Measurements from ENCODE around the gene PTPRD. TPM values are rescaled to one million over a fixed set of nuclear protein-coding genes. Genes with fewer than 3 reads are reported as not detected.

The PTPRD gene
- total RNA-seq, 1 experiment from 2014 or later, result not detected

DNA sequence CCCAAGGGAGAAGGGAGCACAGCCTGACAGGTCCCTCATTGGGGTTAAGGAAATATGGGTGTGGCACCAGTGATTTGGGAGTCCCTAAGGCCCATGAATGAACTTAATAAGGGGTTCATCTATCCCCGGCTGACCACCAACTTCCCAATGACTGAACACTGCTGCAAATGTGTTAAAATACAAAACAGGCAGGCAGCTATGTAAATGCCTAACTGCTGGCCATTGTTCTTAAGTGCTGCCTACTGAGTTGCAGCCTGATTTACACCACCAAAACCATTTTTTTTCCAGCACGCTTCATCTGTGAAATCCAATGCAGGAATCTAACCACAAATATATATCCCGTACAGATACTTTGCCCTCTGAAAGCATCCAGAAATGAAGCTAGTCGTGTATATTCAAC lies 478.5 kb downstream of the PTPRD start:
- H3K27me3 ChIP-seq (ENCODE audit: control insufficient read depth, insufficient read depth, low read length), result no peaks in the 10 kb centered on the region
- POLR2A ChIA-PET, result no interaction called here
- in situ Hi-C loops (cut with HindIII; ENCODE audit: low pct_unique_long_range_greater_than_20kb, low sequenced_read_pairs) (no loop called here), intact Hi-C loops (cut with micrococcal nuclease; ENCODE audit: unreplicated experiment) (no loop called here)
- no peak overlapping the region for H3K4me3 ChIP-seq (ENCODE audit: low read depth in 2 of 2, low read length in 2 of 2)
- no peak overlapping the region for H3K27ac ChIP-seq (ENCODE audit: low read length)
- CTCF ChIA-PET, result no interaction called here
- DNase-seq (ENCODE audit: low read depth, low spot score), result no peak
- BruUV-seq (replicated peaks), result no TSS peak
- no peak for ATAC-seq
- no peaks in the 10 kb centered on the region for H3K36me3 ChIP-seq (ENCODE audit: control insufficient read depth, insufficient read depth, low read length)
- no peaks in the 10 kb centered on the region for H3K4me1 ChIP-seq (ENCODE audit: control insufficient read depth, insufficient read depth, low read length)
- H3K9me3 ChIP-seq (ENCODE audit: control insufficient read depth, insufficient read depth, low read depth, low read length), result no peaks in the 10 kb centered on the region
- TF ChIP-seq, protein P1, sequence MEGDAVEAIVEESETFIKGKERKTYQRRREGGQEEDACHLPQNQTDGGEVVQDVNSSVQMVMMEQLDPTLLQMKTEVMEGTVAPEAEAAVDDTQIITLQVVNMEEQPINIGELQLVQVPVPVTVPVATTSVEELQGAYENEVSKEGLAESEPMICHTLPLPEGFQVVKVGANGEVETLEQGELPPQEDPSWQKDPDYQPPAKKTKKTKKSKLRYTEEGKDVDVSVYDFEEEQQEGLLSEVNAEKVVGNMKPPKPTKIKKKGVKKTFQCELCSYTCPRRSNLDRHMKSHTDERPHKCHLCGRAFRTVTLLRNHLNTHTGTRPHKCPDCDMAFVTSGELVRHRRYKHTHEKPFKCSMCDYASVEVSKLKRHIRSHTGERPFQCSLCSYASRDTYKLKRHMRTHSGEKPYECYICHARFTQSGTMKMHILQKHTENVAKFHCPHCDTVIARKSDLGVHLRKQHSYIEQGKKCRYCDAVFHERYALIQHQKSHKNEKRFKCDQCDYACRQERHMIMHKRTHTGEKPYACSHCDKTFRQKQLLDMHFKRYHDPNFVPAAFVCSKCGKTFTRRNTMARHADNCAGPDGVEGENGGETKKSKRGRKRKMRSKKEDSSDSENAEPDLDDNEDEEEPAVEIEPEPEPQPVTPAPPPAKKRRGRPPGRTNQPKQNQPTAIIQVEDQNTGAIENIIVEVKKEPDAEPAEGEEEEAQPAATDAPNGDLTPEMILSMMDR (IDR thresholded peaks at IDR 0.05), result no peak
- TF ChIP-seq, protein P2, sequence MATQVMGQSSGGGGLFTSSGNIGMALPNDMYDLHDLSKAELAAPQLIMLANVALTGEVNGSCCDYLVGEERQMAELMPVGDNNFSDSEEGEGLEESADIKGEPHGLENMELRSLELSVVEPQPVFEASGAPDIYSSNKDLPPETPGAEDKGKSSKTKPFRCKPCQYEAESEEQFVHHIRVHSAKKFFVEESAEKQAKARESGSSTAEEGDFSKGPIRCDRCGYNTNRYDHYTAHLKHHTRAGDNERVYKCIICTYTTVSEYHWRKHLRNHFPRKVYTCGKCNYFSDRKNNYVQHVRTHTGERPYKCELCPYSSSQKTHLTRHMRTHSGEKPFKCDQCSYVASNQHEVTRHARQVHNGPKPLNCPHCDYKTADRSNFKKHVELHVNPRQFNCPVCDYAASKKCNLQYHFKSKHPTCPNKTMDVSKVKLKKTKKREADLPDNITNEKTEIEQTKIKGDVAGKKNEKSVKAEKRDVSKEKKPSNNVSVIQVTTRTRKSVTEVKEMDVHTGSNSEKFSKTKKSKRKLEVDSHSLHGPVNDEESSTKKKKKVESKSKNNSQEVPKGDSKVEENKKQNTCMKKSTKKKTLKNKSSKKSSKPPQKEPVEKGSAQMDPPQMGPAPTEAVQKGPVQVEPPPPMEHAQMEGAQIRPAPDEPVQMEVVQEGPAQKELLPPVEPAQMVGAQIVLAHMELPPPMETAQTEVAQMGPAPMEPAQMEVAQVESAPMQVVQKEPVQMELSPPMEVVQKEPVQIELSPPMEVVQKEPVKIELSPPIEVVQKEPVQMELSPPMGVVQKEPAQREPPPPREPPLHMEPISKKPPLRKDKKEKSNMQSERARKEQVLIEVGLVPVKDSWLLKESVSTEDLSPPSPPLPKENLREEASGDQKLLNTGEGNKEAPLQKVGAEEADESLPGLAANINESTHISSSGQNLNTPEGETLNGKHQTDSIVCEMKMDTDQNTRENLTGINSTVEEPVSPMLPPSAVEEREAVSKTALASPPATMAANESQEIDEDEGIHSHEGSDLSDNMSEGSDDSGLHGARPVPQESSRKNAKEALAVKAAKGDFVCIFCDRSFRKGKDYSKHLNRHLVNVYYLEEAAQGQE (IDR thresholded peaks at IDR 0.05; ENCODE audit: insufficient read depth in 1 of 2, low read depth in 2 of 2, low read length in 1 of 2), result no peak
- TF ChIP-seq TCF7L2 (IDR thresholded peaks at IDR 0.05; ENCODE audit: low read depth, low read length) (no peak), POLR2AphosphoS5 (IDR thresholded peaks at IDR 0.05; ENCODE audit: low read depth, low read length) (no peak), SIN3A (IDR thresholded peaks at IDR 0.05; ENCODE audit: borderline replicate concordance, insufficient read depth, low read depth, low read length) (no peak)

DNA sequence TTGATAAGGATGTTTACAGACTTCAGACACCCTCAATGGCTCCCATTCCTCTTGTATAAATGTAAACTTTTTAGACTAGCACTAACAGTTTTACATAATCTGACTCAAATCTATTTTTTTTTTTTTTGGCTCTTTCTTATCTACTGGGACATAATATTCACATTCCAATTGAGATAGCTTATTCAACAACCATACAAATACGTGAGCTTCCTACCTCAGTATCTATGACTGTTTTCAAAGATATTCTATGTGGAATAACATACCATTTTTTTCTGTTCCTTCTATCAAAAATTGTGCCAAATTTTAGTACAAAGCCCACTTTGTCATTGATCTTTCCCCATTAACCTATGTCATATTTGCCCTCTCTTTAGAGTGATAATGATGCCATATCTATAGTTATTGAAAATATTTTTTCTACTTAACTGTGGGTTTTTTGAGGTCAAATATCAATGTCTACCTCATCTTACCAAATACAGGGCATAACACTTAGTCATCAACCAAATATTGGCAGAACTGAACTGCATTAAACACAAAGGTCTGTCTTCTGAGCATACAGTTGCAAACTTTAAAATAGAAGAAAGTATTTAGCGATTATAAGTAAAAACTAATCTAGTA lies 482.6 kb downstream of the PTPRD start:
- no TSS peak for BruUV-seq (replicated peaks)
- intact Hi-C loops (cut with micrococcal nuclease; ENCODE audit: unreplicated experiment) (no loop called here), in situ Hi-C loops (cut with HindIII; ENCODE audit: low pct_unique_long_range_greater_than_20kb, low sequenced_read_pairs) (no loop called here)
- TF ChIP-seq, protein P2 (IDR thresholded peaks at IDR 0.05; ENCODE audit: insufficient read depth in 1 of 2, low read depth in 2 of 2, low read length in 1 of 2), result no peak
- TF ChIP-seq TCF7L2 (IDR thresholded peaks at IDR 0.05; ENCODE audit: low read depth, low read length), result no peak
- no peak for TF ChIP-seq POLR2AphosphoS5 (IDR thresholded peaks at IDR 0.05; ENCODE audit: low read depth, low read length)
- TF ChIP-seq, protein P1 (IDR thresholded peaks at IDR 0.05), result no peak
- no peak for TF ChIP-seq SIN3A (IDR thresholded peaks at IDR 0.05; ENCODE audit: borderline replicate concordance, insufficient read depth, low read depth, low read length)
- POLR2A ChIA-PET, result no interaction called here
- no peak for DNase-seq (ENCODE audit: low read depth, low spot score)
- H3K36me3 ChIP-seq (ENCODE audit: control insufficient read depth, insufficient read depth, low read length), result no peaks in the 10 kb centered on the region
- no peaks in the 10 kb centered on the region for H3K9me3 ChIP-seq (ENCODE audit: control insufficient read depth, insufficient read depth, low read depth, low read length)
- no peak overlapping the region for H3K4me3 ChIP-seq (ENCODE audit: low read depth in 2 of 2, low read length in 2 of 2)
- CTCF ChIA-PET, result no interaction called here
- no peaks in the 10 kb centered on the region for H3K4me1 ChIP-seq (ENCODE audit: control insufficient read depth, insufficient read depth, low read length)
- no peak overlapping the region for H3K27ac ChIP-seq (ENCODE audit: low read length)
- H3K27me3 ChIP-seq (ENCODE audit: control insufficient read depth, insufficient read depth, low read length), result no peaks in the 10 kb centered on the region
- no peak for ATAC-seq
